Stimulated activated naive CD4-positive, alpha-beta T cell treated with Interleukin-2 at 50 U/mL for 16 hours (primary cell): ENCODE results near the gene HRG.
"Not testable (repeated sequence)": the region's sequence is repeated elsewhere in the genome, so short reads cannot be mapped to it uniquely, and the experiment has no call there.

Experiments used
- DNase-seq: peaks from one replicate; lab custom pipeline; 2025; lab: John Stamatoyannopoulos, UW

HRG gene, protein sequence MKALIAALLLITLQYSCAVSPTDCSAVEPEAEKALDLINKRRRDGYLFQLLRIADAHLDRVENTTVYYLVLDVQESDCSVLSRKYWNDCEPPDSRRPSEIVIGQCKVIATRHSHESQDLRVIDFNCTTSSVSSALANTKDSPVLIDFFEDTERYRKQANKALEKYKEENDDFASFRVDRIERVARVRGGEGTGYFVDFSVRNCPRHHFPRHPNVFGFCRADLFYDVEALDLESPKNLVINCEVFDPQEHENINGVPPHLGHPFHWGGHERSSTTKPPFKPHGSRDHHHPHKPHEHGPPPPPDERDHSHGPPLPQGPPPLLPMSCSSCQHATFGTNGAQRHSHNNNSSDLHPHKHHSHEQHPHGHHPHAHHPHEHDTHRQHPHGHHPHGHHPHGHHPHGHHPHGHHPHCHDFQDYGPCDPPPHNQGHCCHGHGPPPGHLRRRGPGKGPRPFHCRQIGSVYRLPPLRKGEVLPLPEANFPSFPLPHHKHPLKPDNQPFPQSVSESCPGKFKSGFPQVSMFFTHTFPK

DNA sequence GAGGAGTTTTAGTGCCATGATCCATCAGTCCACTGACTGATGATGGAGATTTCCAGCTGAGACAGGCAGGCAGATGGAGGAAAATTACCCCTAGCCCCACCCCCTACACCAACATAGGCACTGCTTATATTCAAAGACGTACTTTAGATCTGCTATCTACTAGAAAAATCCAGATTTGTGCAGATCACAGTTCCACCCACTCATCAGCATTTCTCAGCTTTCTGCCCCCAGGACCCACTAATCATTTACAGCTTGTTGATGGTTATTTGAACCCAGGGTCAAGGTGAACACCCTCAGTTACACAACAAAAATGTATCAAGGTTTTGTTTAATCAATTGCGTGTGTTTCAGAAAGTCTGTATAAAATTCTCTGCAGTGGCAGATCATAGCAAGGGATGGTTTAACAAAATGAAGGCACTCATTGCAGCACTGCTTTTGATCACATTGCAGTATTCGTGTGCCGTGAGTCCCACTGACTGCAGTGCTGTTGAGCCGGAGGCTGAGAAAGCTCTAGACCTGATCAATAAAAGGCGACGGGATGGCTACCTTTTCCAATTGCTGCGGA is at the start of gene HRG:
Gene HRG (plus strand): TSS at position 390 of the 564 bp plus-strand sequence. CDS start 18 bp downstream, at position 408.
- no peak for DNase-seq

DNA sequence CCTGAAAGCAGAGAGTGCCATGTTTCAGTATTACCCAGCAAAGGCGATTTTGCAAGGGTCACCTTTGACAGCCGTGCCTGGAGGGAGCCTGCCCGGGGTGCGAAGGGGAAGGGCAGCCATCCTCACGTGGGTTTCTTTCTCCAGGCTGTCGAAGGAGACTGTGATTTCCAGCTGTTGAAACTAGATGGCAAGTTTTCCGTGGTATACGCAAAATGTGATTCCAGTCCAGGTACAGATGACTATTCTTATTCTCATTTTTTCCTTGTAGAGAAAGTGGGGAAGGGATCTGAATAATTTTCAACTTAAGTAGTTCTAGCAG is 49.6 kb upstream of the HRG start:
- DNase-seq = no peak

DNA sequence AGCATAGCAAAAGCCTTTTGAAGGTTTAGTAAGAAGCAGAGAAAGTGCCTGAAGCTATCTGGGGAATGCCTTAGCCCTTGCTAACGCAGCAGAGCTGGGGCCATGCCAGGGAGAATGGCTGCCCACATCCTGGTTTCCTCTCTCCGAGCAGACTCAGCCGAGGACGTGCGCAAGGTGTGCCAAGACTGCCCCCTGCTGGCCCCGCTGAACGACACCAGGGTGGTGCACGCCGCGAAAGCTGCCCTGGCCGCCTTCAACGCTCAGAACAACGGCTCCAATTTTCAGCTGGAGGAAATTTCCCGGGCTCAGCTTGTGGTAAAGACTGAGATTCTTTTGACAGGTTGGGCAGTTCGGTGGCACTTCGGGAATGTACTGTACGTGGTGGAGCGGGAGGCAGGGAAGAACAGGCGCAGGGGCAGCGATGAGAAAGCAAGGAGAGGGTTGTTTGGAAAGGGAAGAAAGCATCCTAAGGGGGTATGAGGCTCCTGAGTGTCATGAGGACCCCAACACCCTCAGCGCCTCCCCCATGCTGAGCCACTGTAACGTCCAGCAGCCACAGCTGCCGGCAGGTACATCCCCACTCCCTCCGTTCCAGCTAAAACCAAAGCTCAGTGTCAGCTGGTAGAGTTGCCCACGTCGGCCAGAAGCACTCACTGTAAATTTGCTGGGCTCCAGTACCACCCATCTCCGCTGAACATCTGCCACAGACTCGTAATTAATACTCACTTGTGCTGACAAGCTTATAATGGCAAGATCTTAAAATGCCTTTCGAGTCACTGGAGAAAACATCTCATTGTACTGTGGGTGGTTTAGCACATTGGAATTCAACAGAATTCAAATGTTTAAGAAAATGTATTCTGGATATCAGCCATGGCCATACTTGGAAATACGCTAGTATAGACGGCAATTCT is 48.5 kb upstream of the HRG start:
- peak; percentile 84 for DNase-seq

DNA sequence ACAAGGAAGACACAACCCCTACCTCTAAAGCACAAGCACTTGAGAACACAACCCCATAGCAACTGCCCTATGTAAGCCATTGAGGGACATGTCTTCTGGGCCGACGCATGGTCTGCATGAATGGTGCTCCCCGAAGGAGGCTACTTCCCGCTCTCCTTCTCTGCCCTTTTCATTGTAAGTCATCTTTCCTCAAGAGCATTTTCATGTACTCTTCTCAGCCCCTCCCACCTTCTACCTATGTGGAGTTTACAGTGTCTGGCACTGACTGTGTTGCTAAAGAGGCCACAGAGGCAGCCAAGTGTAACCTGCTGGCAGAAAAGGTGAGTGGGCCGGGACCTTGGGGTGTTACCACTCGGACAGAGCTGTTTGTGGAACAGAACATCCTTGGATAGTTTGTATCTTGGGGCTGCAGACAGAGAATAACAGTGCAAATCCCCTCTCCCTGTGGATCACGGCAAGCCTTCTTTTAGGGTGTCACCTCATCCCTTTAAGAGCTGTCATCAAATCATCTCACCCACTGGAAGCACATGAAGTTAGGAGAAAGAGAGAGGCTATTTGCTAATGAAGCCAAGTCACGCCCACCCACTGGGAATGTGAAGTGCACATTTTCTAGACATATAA is 47.4 kb upstream of the HRG start:
- no peak for DNase-seq

DNA sequence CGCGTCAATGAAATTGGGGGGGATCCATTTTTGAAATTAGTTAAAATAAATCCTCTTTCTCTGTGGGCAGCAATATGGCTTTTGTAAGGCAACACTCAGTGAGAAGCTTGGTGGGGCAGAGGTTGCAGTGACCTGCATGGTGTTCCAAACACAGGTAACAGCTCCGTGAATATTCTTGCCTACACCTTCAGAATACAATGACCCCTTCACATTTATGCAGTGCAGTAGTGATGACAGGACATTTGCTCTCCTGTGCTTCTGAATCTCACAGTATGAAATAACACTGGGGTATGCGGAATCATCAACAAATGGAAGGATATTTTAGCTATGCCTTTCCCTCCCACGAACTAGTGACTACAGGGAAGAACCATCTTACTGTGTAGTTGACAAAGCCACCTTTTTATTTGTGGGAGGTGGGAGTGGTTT is 46.0 kb upstream of the HRG start:
- no peak for DNase-seq

DNA sequence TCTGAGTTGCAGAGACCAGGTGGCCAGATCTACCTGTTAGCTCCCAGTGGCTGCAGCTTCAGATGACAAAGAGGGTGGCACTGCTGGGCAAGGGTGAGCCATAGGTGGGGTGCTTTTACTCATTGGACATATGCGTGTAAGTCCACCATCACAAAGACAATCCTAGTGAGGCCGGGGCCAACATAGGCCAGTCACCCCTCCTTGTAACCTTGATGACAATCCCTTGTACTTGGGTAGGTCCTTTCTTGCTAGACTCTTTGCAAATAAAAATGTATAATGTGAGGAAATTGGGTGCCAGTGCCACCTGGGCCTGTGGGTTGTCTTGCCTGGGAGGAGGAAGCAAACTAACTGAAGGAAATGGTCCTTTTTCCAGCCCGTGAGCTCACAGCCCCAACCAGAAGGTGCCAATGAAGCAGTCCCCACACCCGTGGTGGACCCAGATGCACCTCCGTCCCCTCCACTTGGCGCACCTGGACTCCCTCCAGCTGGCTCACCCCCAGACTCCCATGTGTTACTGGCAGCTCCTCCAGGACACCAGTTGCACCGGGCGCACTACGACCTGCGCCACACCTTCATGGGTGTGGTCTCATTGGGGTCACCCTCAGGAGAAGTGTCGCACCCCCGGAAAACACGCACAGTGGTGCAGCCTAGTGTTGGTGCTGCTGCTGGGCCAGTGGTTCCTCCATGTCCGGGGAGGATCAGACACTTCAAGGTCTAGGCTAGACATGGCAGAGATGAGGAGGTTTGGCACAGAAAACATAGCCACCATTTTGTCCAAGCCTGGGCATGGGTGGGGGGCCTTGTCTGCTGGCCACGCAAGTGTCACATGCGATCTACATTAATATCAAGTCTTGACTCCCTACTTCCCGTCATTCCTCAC is 45.4 kb upstream of the HRG start:
- DNase-seq = no peak

DNA sequence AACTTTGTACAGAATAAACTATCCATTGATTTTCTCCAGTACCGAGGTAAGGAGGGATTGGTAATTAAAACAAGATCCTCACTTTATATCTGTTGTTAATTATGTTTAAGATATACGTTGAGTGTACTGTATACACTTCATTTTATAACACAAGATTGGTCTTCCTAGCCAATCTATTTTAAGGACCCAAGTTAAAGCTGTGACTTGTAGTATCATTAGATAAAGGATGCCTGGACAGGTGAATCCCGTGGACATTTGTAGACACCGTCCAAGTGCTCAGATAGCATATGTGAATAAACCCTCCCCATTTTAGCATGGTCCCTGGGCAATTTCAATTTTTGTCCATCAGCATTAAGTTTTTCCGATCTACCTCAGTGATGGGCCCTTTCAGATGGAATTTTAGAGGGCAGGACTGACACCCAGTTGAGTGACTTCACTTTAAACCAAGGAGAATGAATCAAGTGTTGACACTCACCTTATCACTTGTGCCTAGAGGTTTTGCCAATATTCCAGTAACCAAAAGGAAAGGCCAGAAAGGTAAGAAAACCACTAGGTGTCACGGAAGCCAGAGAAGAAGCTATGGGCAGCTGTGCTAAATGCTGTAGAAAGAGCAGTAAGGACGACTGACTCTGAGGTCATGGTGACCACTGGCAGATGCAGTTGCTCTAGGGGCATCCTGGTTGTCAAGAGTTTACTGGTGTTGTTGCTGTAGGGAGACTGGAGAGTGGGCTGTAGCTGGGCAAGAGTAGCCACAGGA is 43.7 kb upstream of the HRG start:
- DNase-seq = no peak

DNA sequence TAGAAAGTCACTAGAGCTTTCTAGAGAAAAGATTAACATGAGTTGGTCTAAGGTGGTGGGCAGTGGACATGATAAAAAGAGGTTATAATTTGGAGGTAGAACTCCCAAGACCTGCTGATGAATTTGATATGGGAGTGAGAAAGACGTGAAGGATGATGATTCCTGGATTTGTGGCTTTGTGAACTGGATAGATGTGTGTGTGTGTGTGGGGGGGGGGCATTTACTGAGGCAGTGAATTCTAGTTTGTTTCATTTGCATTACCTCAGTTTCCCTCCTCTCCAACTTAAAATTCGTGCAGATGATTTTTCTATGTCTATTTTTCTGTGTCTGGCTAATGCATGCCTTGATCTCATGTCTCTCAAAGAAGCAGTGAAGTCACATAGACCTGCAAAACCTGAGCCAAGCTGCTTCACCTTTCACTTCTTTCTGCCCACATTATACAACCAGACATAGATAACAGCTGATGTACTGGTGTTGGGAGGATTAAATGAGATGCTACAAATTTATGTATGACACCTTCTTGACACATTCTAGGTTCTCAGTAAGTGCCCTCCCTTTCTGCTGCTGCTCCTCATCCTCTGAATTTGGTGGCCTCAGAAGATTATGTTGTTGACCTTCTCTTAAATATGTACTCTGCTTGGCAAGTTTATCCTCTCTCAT is 43.0 kb upstream of the HRG start:
- DNase-seq = no peak

DNA sequence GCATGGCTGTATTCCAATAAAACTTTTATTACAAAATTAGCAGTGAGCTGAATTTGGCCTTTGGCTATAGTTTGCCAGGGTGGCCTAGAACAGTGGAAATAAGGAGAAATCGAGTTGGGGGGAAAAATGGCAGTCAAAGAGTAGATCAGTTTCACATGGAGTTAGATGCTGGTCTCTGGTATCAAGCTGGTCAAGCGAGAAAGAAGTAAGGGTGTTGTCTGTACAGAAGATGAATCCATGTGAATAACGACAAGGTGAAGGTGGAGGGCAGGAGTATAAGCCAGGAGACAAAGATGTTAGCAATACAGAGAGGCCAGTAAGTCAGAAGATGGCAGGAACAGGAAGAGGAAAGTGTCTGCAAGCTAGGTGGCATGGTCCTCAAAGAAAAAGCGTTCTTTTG is 41.2 kb upstream of the HRG start:
- DNase-seq = no peak

DNA sequence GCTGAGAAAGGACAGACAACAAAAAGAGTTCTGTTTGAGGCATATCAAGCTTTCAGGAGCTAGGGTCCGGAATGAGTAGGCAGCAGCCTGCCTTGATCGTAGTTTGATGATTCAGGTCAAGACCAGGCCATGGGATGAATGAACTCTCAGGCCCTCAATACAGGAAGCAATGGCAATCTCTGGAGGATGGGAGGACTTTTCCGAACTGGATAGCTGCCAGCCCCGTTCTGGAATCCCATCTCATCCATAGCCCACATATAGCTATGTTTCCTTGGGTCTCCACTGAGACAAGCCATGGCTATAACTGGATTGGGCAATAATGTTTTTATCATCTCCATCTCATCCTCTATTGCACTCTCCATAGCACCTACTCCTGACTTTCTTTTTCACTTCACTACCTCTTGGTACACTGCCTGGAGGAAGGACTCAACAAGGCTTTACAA is 40.2 kb upstream of the HRG start:
- no peak for DNase-seq

DNA sequence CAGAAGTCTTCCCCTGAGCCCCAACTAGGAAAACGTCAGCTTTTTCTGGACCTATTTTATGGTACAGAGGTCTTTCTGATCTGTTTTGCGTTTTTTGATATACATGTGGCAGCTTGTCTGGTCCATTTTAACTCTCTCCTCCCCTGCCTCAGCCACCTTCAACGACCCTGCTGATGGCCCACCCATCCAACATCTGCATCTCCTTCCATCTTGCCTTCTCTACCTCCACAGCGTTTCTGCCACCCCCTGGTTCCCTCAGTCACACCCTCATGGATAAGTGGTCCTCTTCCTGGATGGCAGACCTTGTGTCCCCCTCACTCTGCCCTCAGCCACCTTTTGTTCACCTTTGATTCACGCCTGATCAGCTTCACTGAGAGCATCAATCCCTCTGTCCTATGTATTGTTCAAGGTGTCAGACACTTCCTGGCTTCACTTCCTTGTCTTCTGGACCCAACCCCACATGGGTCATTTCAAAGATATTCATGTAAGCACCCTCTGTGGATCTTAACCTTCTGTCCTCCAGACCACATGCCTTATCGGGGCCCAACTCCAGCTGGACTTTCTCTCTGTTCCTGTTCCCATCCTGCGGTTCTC is 39.5 kb upstream of the HRG start:
- DNase-seq = no peak

DNA sequence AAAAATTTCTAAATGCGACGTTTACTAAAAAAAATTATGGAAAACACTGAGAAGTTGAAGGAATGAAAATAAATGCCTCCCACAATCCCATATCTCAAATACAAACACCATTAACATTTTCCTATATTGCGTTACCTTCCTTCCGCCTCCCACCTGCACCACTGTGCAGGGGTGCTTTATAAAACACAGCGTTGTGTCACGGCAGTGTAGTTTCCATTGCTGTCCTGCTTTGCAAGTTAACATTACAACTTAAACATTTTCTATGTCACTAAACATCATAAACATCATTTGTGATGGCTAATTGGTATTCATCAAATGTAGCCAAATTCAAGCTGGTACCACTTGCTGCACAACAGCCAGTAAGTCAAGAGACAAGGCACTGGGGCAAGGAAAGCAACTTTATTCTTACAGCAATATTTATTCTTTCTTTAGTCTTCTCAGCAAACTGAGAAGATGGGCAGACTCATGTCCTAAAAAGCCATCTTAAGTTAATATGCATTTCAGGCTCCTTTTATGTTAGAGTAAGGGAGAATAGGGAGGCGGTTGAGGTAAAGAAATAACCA is 37.9 kb upstream of the HRG start:
- DNase-seq = no peak

DNA sequence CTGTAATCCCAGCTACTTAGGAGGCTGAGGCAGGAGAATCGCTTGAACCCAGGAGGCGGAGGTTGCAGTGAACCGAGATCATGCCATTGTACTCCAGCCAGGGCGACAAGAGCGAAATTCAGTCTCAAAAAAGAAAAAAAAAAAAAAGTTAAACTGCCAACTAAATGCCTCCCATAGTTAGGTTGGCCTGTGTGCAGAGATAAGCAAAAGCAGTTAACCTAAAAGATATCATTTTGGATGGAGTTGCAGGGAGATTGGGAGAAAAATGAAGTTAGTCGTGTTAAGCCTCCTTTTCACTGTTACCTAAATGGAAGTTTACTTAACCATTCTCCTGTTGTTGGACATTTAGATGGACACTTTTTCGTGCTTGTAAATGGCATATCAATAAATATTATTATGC is 37.1 kb upstream of the HRG start:
- DNase-seq = no peak

DNA sequence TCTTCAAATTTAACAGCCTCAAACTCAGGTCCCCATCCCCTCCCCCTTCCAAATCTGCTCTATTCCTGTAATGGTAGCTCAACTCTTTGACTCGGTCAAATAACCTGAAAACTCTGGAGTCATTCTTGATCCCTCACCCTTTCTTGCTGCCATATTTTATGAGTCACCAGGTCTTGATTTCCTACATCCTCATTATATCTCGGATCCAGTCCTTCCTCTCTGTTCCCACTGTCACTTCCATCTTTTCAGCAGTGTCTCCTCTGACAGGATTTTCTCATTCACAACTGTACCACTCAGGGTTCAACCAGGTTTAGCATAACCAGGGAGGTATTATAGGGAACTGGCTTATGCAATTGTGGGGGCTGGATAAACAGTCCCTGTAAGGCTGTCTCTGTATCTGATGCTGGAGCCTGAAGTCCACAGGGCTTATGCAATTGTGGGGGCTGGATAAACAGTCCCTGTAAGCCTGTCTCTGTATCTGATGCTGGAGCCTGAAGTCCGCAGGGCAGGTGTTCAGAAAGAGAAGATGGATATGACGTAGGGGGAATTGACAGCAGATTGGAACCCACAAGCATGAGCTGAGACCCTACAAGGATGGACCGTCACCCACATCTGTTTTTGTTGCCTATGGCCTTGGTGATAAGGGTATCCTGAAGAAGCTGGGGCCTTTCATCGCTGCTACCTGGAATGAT is 34.7 kb upstream of the HRG start:
- DNase-seq = no peak

DNA sequence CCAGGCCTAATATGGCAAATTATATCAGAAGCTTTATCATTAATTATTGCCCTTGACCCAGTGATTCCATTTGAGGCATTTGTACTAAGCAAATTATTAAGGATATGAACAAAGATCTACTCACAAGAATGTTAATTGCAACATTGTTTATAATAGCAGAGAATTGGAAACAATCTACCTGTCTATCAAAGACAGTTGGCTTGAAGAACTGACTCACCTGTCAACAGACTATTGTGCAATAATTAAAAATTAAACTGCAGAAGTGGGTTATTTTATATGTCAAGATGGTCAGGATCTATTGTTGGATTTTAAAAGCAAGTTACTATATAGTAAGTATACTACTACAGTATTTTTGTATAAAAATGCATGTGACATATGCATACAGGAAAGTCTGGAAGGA is 32.3 kb upstream of the HRG start:
- no peak for DNase-seq

DNA sequence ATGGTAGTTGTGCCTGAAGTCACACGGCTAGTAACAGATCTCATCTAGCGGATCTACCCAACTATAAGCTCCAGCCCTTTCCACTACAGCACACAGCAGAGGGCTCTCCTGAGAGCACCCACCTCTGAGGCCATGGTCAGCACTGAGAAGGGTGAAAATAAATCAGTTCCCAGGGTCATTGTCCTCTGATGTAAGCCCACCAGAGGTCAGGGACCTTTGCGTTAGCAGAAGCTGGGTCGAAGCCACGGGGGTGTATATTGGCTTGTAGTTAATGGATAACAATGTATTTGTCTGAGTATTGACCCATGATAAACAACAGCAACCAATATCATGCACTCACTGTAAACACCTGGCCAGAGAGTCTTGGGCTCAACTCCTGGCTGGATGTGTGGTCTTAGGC is 31.6 kb upstream of the HRG start:
- DNase-seq = not testable (repeated sequence)

DNA sequence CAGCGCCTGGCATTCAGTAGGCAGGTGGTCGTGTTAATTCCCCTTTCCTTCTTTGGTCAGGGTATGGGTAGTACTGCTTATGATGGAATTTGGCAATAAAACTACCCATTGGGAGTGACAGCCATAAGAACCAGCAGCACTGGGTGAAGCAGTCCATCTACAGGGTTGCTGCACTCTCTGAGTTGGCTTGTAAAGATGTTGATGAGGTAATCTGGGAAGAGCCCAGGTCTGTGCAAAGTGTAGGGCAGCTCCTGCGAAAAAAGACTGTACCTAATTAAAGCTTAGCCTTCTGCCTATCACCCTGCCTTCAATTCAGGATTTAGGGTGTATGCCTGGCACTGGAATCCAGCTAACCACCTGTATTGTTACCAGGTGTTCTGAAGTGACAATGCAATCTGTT is 30.3 kb upstream of the HRG start:
- DNase-seq = no peak

DNA sequence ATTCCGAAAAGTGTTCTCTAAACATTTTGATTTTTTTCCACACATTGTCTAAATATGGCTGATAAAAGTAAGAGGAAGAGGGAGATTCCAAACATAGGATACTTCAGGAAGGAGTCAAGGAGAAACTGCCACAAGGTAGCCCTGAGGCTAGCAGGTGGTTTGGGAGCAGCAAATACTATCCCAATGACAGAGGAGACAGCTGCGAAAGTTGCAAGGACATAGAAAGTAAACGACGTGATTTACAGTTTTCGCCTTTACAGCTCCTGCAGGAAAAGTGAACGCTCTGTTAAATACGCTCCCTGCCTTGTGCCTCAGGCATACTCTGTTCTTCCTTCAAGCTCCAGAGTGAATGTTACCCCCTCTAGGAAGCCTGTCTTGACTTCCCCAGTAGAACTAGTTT is 29.3 kb upstream of the HRG start:
- DNase-seq = no peak

DNA sequence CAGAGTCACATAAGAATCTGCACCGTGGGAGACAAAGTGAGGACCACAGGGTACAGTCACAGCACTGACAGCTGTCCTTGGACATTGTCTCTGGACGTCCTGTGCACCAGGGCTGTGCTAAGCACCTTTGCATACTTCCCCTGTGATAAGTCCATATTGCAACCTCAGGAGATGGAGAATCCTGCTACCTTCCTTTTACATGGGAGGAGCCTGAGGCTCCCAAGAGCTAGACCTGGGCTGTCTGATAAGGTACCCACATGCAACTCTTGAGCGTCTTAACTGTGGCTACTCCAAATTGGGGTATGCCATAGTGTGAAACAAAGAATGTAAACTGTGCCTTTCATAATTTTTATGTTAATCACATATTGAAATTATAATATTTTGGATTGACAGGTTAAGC is 28.1 kb upstream of the HRG start:
- DNase-seq = no peak
